ENCODE measurements around the gene APCDD1.
"Not testable (repeated sequence)": the region's sequence is repeated elsewhere in the genome, so short reads cannot be mapped to it uniquely, and the experiment has no call there.

Gene APCDD1

GRCh38 chr18:10459587-10459986 is 5.2 kb downstream of the APCDD1 start:
- DNase-seq (ENCODE audit: low read depth), result no peak
- no peak overlapping the region for H3K4me3 ChIP-seq (ENCODE audit: low read depth, low read length)
- TF ChIP-seq CTCF (IDR thresholded peaks at IDR 0.05; ENCODE audit: control insufficient read depth, extremely low read depth, insufficient read depth), result no peak

- no peak for TF ChIP-seq CTCF (IDR thresholded peaks at IDR 0.05; ENCODE audit: control insufficient read depth, extremely low read depth, insufficient read depth)
- no peak overlapping the region for H3K4me3 ChIP-seq (ENCODE audit: low read depth, low read length)
- no peak for DNase-seq (ENCODE audit: low read depth)
Measured at GRCh38 chr18:10460414-10461018, 6.1 kb downstream of the APCDD1 start.

GRCh38 chr18:10461989-10462388 is 7.6 kb downstream of the APCDD1 start:
- DNase-seq (ENCODE audit: low read depth), result no peak
- TF ChIP-seq CTCF (IDR thresholded peaks at IDR 0.05; ENCODE audit: control insufficient read depth, extremely low read depth, insufficient read depth), result no peak

GRCh38 chr18:10462597-10462996 is 8.2 kb downstream of the APCDD1 start:
- no peak overlapping the region for H3K4me3 ChIP-seq (ENCODE audit: low read depth, low read length)
- no peak for DNase-seq (ENCODE audit: low read depth)
- no peak for TF ChIP-seq CTCF (IDR thresholded peaks at IDR 0.05; ENCODE audit: control insufficient read depth, extremely low read depth, insufficient read depth)

More at GRCh38 chr18:10461989-10462388, 7.6 kb downstream of the APCDD1 start:
- H3K4me3 ChIP-seq (ENCODE audit: low read depth, low read length), result no peak overlapping the region

DNA sequence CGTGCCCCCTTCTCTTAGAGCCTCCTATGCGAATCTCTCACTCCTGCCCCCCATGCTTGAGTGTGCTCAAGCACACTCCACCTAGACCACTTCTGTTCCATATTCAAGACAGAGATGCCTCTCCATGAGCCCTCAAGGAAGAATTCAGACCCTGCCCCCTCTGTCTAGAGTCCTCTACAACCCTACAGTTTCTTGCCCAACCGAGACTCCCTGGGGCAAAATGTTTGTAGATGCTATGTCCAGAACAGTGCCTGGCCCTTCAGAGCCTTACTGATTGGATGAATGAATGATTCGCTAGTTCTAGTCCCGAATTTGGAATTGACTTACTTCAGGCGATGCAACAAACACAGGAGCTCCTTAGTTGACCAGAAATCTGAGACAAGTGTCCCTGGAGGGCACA is 8.7 kb downstream of the APCDD1 start:
- no peak overlapping the region for H3K4me3 ChIP-seq (ENCODE audit: low read depth, low read length)
- TF ChIP-seq CTCF (IDR thresholded peaks at IDR 0.05; ENCODE audit: control insufficient read depth, extremely low read depth, insufficient read depth), result no peak
- no peak for DNase-seq (ENCODE audit: low read depth)

- no peak for DNase-seq (ENCODE audit: low read depth)
- TF ChIP-seq CTCF (IDR thresholded peaks at IDR 0.05; ENCODE audit: control insufficient read depth, extremely low read depth, insufficient read depth), result no peak
- no peak overlapping the region for H3K4me3 ChIP-seq (ENCODE audit: low read depth, low read length)
Measured at GRCh38 chr18:10463741-10464140, 9.3 kb downstream of the APCDD1 start.

DNA sequence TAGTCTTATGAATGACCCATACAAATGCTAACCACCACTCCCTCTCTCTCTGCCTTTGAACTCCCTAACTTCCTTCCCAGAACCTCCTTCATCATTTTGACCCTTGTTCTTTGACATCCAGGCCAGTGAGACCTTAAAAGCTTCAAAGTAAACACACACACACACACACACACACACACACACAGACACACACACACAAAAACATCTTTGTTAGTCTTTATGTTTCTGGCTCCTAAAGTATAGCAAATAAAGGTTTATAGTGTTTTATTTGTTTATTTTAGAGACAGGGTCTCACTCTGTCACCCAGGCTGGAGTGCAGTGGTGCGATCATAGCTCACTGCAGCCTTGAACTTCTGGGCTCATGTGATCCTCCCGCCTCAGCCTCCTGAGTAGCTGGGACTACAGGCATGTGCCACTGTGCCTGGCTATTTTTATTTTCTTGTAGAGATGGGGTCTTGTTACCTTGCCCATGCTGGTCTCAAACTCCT is 9.8 kb downstream of the APCDD1 start:
- DNase-seq (ENCODE audit: low read depth); H3K4me3 ChIP-seq (ENCODE audit: low read depth, low read length): not testable (repeated sequence)
